Esophagus mucosa (tissue), 1 donor: Measurements from ENCODE around the gene DIAPH1. TPM values are rescaled to one million over a fixed set of nuclear protein-coding genes. Genes with fewer than 3 reads are reported as not detected.

Experiments
- ATAC-seq: fragments of 200-7000 bp; cut with Tn5 transposase; one replicate; pipeline ENCODE4 v1.9.1; 2020
- total RNA-seq: library from RNA; stranded (reverse); gene quantifications from one replicate; pipeline ENCODE4 v1.2.4, GENCODE V29; 2023
- donor health status: DM: yes; HTN: yes; CAD: no.

Gene DIAPH1
- total RNA-seq, 1 donor from 2014 or later: 108 TPM

DNA sequence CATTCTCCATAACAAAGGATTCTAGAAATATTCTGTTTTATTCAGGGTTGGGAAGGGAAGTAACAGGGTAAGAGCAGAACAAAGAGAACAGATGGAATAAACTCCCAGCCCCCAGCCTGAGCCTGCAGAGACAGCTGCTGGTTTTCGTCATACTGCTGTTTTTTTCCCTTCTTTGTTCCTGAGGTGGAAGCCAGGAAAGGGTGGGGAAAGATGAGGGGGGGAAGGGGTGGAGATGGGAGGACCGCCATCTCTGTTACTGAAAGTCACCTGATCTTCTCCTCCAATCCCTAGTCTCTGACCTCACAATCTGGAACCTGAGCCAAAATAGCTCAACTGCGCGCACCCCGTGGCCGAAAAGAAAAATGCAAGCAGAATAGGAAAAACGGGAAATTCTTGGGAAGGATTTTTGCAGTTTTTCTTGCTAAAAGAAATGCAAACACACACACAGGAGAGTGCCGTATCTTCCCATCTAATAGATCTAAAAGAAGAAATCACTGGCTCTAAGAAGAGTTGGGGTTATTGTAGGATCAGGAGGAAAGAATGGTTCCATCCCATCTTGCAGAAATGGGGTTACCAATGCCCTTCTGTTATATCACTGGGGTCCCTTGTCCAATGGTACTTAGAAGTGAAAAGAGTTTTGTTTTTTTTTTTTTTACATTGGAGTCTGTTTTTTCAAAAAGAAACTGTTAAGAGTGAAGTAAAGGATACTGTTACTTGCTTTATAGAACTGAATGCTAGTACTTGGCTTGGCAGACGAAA lies 57.9 kb downstream of the DIAPH1 start:
- peak; percentile 79 for ATAC-seq

GRCh38 chr5:141560151-141560550 lies 58.6 kb downstream of the DIAPH1 start:
- peak; percentile 46 for ATAC-seq

DNA sequence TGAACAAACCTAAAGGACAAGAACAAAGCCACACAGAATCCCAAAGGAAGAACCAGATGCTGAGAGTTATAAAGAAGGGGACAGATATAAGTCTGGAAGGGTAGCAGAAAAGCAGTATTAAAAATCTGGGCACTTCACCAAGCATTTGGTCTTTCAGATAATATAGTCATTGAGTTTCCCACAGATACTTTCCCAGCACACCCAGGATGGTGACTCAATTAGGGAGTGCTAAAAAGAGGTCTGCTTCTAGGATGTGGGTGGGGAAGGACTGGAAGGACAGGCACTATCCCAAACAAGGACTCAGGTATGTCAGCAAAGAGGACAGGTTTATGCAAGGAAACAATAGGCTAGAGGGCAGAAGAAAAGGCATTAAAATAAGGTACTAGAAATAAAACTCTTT lies 59.3 kb downstream of the DIAPH1 start:
- peak; percentile 77 for ATAC-seq

GRCh38 chr5:141558150-141558549 lies 60.6 kb downstream of the DIAPH1 start:
- no peak for ATAC-seq

GRCh38 chr5:141557681-141558136 lies 61.1 kb downstream of the DIAPH1 start:
- ATAC-seq: peak; percentile 89

DNA sequence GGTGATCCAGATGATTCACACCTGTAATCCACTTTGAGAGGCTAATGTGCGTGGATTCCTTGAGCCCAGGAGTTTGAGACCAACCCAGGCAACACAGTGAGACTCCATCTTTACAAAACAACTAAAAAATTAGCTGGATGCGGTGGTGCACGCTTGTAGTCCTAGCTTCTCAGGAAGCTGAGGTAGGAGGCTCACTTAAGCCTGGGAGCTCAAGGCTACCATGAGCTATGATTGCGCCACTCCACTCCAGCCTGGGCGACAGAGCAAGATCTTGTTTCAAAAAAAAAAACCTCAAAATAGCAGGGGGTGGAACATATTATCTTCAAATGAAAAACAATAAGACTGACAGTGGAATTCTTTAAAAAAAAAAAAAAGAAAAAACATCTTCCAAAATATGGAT lies 70.9 kb downstream of the DIAPH1 start:
- no peak for ATAC-seq

DNA sequence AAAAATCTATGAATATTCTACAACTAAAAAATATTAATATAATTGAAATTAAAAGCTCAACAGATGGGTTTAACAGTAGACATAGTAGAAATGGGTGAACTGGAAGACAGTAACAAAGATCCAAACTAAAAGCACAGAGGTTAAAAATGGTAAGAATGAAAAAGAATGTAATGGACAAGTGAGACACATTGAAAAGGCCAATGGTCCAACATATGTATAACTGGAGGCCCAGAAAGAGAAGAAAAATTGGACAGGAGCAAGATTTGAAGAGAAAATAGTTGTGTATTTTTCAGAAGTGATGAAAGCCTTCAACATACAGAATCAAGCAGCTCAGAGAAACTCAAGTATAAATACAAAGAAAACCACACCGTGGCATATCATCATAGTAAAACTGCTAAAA lies 71.3 kb downstream of the DIAPH1 start:
- no peak for ATAC-seq

GRCh38 chr5:141543053-141543452 lies 75.7 kb downstream of the DIAPH1 start:
- ATAC-seq: peak; percentile 71

DNA sequence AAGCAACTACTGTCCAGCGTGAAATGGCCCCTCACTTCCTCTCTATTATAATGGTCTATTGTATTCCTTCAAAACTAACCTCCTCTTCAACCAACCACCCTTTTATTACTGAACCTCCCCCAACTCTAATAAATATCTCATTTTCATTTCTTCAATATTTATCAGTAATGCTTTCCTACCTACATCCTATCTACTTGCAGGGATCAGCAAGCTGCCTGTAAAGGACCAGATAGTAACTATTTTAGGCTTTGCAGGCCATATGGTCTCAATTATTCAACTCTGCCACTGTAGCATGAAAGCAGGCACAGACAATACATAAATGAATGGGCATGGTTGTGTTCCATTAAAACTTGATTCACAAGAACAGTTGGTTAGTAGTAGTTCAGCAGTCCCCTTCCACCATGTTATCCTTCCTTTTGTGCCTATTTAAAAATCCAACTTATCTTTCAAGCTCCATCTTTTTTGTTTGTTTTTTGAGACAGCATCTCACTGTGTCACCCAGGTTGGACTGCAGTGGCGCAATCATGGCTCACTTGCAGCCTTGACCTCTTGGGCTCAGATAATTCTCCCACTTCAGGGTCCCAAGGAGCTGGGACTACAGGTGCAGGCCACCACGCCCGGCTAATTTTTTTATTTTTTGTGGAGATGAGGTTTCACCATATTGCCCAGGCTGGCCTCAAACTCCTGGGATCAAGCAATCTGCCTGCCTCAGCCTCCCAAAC lies 84.1 kb downstream of the DIAPH1 start:
- ATAC-seq: no peak

DNA sequence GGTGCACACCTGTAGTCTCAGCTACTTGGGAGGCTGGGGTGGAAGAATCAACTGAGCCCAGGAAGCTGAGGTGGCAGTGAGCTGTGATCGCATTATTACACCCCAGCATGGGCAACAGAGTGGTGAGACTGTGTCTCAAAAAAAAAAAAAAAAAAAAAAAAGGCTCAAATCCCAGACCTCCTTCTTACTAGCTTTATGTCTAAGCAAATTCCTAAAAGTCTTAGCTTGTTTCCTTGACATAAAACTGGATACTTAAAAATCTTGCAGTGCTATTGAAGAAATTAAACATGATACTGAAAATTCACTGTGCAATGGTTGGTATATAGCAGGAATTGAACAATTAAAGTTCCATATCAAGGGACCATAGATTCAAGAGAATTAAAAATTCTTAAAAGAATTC lies 84.9 kb downstream of the DIAPH1 start:
- ATAC-seq: no peak

- ATAC-seq: no peak
Observed at GRCh38 chr5:141532726-141533125, 86.1 kb downstream of the DIAPH1 start.

DNA sequence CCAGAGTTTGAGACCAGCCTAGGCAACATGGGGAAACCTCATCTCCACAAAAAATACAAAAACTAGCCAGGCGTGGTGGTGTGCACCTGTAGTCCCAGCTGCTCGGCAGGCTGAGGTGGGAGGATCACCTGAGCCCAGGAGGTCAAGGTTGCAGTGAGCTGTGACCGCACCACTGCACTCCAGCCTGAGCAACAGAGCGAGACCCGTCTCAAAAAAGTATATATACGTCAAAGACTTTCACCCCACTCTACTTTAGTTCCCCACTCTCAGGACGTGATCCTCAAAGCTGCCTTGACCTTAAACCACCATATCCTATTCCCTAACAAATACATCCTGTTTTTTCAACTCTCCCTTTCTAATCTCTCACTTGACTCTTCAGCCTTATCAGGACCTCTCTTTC lies 88.9 kb downstream of the DIAPH1 start:
- no peak for ATAC-seq

GRCh38 chr5:141529002-141529401 lies 89.8 kb downstream of the DIAPH1 start:
- ATAC-seq: peak; percentile 52

DNA sequence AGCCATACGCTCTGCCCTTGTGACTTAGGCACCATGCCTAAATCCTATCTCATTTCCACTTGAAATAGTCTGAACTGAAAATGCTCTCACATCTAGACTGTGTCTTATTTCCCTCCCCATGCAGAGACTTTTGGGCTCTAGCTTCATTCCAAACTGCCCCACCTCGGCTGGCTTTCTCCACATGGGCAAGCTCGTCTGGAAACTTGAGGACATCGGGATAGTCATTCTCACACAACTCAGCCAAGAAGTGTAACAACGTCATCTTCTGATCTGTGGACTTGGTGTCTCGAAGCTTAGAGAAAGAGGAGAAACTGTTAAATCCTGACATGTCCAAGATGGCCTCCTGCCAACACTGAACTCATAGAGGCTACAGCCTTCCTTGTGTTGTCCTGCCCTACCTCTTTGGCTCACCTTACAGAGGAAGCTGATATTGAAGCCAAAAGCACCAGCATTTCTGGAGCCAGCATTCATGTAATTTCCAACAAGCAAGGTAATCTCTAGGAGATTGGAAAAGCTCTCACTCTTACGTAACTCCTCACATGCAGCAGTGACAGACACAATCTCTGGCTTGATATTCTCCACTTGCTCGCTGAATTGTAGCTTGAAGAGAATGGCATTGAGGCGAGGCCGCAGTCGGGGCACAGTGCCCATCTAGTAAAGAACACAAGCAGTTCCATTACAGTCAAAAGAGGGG lies 90.4 kb downstream of the DIAPH1 start:
- peak; percentile 17 for ATAC-seq

DNA sequence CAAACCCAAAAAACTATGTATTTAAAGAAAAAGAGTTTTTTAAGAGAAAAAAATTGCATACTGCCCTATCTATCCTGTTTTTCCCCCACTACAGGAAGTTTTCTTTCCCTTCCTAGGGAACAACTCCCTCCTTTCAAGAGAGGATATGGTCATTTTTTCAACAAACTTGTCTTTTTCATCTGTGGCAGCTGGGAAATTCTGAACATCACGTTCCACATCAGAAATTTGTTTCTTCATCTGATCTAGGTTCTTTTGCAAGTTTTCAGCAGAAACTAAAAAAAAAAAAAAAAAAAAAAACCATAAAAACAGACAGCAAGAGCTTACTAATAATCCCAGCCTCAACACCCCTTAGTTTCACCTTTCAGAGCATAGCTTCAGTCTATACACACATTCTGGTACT lies 91.4 kb downstream of the DIAPH1 start:
- no peak for ATAC-seq

DNA sequence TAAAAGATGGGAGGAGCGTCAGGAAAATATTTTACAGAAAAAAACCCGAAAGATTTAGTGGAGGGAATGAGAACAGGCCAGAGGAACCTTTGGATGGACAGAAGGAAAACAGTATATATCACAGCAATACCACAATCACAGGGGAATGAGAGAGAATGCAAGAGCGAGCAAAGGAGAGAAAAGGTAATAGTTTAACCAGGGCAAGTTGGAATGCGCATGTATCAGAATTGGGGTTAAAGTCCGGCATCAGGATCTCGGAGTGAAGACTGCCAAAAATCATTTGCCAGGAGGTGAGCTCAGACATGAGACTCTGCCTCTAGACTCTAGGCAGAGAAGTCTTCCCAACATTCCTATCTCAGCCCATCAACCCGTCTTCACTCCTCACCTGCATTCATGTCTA lies 93.1 kb downstream of the DIAPH1 start:
- no peak for ATAC-seq

DNA sequence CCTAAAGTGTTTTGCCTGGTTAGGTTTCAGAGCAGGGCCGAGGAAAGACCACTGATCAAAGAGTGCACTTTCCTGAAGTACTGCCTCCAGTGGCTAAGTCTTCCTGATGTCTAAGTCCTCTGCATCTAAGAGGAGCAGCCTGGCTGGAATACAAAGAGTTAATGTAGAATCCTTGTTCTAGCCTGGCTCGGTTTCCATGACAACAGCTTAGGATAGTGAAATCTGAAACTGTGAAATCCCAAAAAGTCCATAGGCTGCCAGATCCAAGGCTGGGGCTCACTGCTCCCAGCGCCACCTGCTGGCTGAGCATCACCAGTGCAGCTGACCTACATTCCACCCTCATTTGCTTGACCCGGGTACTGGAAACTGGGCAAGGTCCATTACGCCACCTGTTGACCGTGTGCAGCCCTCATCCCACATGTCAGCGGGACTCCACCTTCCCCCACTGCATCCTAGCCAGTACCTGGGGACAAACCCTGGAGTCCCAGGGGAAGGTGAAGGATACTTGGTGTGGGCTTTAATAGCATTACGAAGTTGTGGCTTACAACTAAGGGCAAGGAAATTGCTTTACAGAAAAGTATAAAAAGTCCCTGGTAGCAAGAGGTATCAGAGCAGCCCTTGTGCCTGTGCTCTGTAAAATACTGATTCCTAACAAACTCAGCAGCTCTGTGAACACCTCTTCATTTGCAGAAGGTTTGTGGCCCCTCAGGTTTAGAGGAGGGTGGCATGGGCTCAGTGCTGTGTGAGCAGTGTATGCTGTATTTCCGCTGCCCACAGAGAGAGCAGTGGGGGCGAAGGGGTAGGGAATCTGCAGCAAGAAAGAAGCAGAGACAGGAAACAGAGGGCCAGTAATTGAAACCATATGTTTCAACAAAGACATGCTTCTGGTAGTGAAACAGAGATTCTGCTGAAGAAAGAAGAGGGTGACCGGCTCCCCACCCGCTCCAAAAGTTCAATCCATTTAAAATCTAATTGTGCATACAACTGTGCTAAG lies 93.9 kb downstream of the DIAPH1 start:
- peak; percentile 83 for ATAC-seq

DNA sequence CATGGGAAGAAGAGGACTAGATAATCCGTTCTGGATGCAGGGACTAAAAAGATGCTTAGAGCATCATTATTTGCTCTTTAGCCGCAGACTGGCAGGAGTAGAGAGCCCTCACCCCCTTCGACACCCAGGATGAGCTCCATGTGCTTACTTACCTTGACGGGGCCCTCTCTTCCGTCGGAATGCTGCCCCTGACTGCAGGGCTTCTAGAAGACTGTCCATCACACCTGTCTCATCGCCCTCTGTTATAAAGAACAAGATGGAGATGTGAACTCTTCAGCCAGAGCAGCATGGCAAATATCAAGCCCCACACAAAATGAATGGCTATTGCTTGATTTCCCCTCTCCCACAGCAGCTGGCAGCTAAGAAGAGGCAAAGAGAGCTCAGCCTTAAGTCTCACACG lies 94.8 kb downstream of the DIAPH1 start:
- ATAC-seq: no peak

- no peak for ATAC-seq
Observed at GRCh38 chr5:141522301-141522700, 96.5 kb downstream of the DIAPH1 start.

GRCh38 chr5:141521244-141521781 lies 97.5 kb downstream of the DIAPH1 start:
- peak; percentile 85 for ATAC-seq

DNA sequence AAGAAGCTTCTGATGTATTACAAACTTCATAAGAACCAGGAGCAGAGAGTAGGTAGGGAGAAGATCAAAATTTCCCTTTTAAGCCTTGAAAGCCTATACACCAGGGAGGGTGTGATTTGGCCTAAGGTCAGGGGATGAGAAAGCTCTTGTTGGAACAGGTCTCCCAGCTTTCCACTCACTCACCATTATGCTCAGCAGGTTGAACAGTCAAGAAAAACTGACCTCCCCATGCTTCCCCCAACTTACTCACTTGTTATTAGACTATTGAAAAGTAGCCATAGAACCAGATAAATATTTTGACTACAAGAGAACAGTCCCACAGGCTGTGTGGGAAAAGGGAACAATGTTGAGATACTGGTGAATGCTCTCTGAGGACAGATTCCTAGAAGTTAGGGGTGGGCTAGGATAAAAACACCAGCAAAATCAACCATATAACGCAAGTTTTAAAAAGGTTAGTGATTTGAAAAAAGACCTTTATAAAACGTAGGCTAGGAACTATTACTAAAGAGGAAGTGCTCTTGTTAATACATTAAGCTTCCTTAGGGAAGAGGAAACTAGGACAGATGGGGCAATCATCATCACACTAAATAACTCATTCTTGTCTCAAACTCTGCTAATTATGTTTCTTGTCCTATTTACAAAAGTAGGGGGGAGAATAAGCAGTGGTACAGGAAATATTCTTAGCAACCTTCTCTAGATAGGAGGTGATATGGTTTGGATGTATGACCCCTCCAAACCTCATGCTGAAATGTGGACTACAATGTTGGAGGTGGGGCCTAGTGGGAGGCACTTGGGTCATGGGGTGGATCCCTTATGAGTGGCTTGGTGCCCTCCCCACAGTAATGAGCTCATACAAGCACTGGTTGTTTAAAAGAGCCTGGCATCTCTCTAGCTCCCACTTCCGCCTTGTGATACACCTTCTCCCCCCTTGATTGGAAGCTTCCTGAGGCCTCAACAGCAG lies 98.9 kb downstream of the DIAPH1 start:
- peak; percentile 67 for ATAC-seq
